ENCODE measurements around the gene INPPL1. TPM values are rescaled to one million over a fixed set of nuclear protein-coding genes. Genes with fewer than 3 reads are reported as not detected.

Gene INPPL1
- total and polyA plus RNA-seq, 10 of the 15 experiments (the other 5 are each of a cell fraction or from before 2014, with no cell fraction given): 0.47 to 116 (median 43.4) TPM

- TF ChIP-seq, protein P1, sequence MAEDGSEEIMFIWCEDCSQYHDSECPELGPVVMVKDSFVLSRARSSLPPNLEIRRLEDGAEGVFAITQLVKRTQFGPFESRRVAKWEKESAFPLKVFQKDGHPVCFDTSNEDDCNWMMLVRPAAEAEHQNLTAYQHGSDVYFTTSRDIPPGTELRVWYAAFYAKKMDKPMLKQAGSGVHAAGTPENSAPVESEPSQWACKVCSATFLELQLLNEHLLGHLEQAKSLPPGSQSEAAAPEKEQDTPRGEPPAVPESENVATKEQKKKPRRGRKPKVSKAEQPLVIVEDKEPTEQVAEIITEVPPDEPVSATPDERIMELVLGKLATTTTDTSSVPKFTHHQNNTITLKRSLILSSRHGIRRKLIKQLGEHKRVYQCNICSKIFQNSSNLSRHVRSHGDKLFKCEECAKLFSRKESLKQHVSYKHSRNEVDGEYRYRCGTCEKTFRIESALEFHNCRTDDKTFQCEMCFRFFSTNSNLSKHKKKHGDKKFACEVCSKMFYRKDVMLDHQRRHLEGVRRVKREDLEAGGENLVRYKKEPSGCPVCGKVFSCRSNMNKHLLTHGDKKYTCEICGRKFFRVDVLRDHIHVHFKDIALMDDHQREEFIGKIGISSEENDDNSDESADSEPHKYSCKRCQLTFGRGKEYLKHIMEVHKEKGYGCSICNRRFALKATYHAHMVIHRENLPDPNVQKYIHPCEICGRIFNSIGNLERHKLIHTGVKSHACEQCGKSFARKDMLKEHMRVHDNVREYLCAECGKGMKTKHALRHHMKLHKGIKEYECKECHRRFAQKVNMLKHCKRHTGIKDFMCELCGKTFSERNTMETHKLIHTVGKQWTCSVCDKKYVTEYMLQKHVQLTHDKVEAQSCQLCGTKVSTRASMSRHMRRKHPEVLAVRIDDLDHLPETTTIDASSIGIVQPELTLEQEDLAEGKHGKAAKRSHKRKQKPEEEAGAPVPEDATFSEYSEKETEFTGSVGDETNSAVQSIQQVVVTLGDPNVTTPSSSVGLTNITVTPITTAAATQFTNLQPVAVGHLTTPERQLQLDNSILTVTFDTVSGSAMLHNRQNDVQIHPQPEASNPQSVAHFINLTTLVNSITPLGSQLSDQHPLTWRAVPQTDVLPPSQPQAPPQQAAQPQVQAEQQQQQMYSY (CRISPR knock-in tag; IDR thresholded peaks at IDR 0.05): no peak
- TF ChIP-seq YY1 (IDR thresholded peaks at IDR 0.05; ENCODE audit: low read depth, low read length) (peak; percentile 44; the same call in 1 of the 2 replicates), ATF7 (IDR thresholded peaks at IDR 0.05; ENCODE audit: low read depth) (no peak), SMC3 (IDR thresholded peaks at IDR 0.05; ENCODE audit: borderline replicate concordance, low read length) (peak; percentile 65), RELA (IDR thresholded peaks at IDR 0.05; ENCODE audit: borderline replicate concordance, partially characterized antibody) (no peak), TCF7 (IDR thresholded peaks at IDR 0.05; ENCODE audit: borderline replicate concordance) (no peak), SRF (IDR thresholded peaks at IDR 0.05; ENCODE audit: low read depth in 2 of 2, low read length in 2 of 2) (no peak), BHLHE40 (IDR thresholded peaks at IDR 0.05; ENCODE audit: borderline replicate concordance in 1 of 2, low read depth in 2 of 2, low read length in 1 of 2) (no peak), POLR2A (IDR thresholded peaks at IDR 0.05; ENCODE audit: low read depth, low read length) (0 out of 2 replicates have a peak, but pooled peaks have one; percentile 16), CREB1 (IDR thresholded peaks at IDR 0.05; ENCODE audit: low read depth) (0 out of 2 replicates have a peak, but pooled peaks have one; percentile 29), NR2C2 (IDR thresholded peaks at IDR 0.05; ENCODE audit: borderline replicate concordance, control insufficient read depth, insufficient read length, low read depth) (no peak), TCF3 (IDR thresholded peaks at IDR 0.05; ENCODE audit: borderline replicate concordance, insufficient read depth, low read depth, low read length) (no peak), RAD51 (IDR thresholded peaks at IDR 0.05) (no peak), SREBF2 (IDR thresholded peaks at IDR 0.05; ENCODE audit: low read length) (no peak)
- TF ChIP-seq, protein P2, sequence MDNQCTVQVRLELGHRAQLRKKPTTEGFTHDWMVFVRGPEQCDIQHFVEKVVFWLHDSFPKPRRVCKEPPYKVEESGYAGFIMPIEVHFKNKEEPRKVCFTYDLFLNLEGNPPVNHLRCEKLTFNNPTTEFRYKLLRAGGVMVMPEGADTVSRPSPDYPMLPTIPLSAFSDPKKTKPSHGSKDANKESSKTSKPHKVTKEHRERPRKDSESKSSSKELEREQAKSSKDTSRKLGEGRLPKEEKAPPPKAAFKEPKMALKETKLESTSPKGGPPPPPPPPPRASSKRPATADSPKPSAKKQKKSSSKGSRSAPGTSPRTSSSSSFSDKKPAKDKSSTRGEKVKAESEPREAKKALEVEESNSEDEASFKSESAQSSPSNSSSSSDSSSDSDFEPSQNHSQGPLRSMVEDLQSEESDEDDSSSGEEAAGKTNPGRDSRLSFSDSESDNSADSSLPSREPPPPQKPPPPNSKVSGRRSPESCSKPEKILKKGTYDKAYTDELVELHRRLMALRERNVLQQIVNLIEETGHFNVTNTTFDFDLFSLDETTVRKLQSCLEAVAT (IDR thresholded peaks at IDR 0.05): no peak
- TF ChIP-seq, protein P3, sequence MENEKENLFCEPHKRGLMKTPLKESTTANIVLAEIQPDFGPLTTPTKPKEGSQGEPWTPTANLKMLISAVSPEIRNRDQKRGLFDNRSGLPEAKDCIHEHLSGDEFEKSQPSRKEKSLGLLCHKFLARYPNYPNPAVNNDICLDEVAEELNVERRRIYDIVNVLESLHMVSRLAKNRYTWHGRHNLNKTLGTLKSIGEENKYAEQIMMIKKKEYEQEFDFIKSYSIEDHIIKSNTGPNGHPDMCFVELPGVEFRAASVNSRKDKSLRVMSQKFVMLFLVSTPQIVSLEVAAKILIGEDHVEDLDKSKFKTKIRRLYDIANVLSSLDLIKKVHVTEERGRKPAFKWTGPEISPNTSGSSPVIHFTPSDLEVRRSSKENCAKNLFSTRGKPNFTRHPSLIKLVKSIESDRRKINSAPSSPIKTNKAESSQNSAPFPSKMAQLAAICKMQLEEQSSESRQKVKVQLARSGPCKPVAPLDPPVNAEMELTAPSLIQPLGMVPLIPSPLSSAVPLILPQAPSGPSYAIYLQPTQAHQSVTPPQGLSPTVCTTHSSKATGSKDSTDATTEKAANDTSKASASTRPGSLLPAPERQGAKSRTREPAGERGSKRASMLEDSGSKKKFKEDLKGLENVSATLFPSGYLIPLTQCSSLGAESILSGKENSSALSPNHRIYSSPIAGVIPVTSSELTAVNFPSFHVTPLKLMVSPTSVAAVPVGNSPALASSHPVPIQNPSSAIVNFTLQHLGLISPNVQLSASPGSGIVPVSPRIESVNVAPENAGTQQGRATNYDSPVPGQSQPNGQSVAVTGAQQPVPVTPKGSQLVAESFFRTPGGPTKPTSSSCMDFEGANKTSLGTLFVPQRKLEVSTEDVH (IDR thresholded peaks at IDR 0.05; ENCODE audit: low read depth, partially characterized antibody): no peak
- TF ChIP-seq, protein P4, sequence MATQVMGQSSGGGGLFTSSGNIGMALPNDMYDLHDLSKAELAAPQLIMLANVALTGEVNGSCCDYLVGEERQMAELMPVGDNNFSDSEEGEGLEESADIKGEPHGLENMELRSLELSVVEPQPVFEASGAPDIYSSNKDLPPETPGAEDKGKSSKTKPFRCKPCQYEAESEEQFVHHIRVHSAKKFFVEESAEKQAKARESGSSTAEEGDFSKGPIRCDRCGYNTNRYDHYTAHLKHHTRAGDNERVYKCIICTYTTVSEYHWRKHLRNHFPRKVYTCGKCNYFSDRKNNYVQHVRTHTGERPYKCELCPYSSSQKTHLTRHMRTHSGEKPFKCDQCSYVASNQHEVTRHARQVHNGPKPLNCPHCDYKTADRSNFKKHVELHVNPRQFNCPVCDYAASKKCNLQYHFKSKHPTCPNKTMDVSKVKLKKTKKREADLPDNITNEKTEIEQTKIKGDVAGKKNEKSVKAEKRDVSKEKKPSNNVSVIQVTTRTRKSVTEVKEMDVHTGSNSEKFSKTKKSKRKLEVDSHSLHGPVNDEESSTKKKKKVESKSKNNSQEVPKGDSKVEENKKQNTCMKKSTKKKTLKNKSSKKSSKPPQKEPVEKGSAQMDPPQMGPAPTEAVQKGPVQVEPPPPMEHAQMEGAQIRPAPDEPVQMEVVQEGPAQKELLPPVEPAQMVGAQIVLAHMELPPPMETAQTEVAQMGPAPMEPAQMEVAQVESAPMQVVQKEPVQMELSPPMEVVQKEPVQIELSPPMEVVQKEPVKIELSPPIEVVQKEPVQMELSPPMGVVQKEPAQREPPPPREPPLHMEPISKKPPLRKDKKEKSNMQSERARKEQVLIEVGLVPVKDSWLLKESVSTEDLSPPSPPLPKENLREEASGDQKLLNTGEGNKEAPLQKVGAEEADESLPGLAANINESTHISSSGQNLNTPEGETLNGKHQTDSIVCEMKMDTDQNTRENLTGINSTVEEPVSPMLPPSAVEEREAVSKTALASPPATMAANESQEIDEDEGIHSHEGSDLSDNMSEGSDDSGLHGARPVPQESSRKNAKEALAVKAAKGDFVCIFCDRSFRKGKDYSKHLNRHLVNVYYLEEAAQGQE (IDR thresholded peaks at IDR 0.05; ENCODE audit: low read depth, low read length): no peak
Observed at GRCh38 chr11:72238040-72238450, 13.5 kb downstream of the INPPL1 start (continued).
